Measurements from ENCODE around the gene COX19.
"Not testable (repeated sequence)": the region's sequence is repeated elsewhere in the genome, so short reads cannot be mapped to it uniquely, and the experiment has no call there.

COX19 gene

GRCh38 chr7:926061-927030 lies 49.0 kb downstream of the COX19 start:
- DNase-seq, result no peak
- Mint-ChIP-seq H3K36me3 (ENCODE audit: low read depth) (no peaks in the 10 kb centered on the region), H3K27me3 (ENCODE audit: low read depth, poor library complexity) (peaks cover 15% of the 10 kb centered on the region), H3K4me3 (no peak overlapping the region), H3K9me3 (no peaks in the 10 kb centered on the region), H3K4me1 (peaks cover 29% of the 10 kb centered on the region), H3K27ac (no peak overlapping the region)
- no peak for TF ChIP-seq CTCF (IDR thresholded peaks at IDR 0.05)

GRCh38 chr7:925601-926000 lies 49.7 kb downstream of the COX19 start:
- H3K27ac Mint-ChIP-seq, result no peak overlapping the region

GRCh38 chr7:924541-925231 lies 50.7 kb downstream of the COX19 start:
- Mint-ChIP-seq H3K4me3 (no peak overlapping the region), H3K4me1 (peaks cover 32% of the 10 kb centered on the region), H3K27ac (no peak overlapping the region), H3K9me3 (no peaks in the 10 kb centered on the region), H3K36me3 (ENCODE audit: low read depth) (no peaks in the 10 kb centered on the region), H3K27me3 (ENCODE audit: low read depth, poor library complexity) (peaks cover 10% of the 10 kb centered on the region)
- no peak for TF ChIP-seq CTCF (IDR thresholded peaks at IDR 0.05)
- DNase-seq, result no peak

More at GRCh38 chr7:925601-926000, 49.7 kb downstream of the COX19 start:
- Mint-ChIP-seq H3K36me3 (ENCODE audit: low read depth) (no peaks in the 10 kb centered on the region), H3K4me1 (peaks cover 32% of the 10 kb centered on the region), H3K9me3 (no peaks in the 10 kb centered on the region), H3K27me3 (ENCODE audit: low read depth, poor library complexity) (peaks cover 10% of the 10 kb centered on the region), H3K4me3 (no peak overlapping the region)
- no peak for DNase-seq
- TF ChIP-seq CTCF (IDR thresholded peaks at IDR 0.05), result no peak

- H3K9me3 Mint-ChIP-seq; H3K27ac Mint-ChIP-seq; H3K4me3 Mint-ChIP-seq; H3K36me3 Mint-ChIP-seq (ENCODE audit: low read depth); DNase-seq: not testable (repeated sequence)
- peaks cover 37% of the 10 kb centered on the region for H3K4me1 Mint-ChIP-seq
- peaks cover 10% of the 10 kb centered on the region for H3K27me3 Mint-ChIP-seq (ENCODE audit: low read depth, poor library complexity)
Observed at GRCh38 chr7:924042-924441, 51.3 kb downstream of the COX19 start.

GRCh38 chr7:923108-924041 lies 52.0 kb downstream of the COX19 start:
- TF ChIP-seq CTCF (IDR thresholded peaks at IDR 0.05), result no peak
- no peaks in the 10 kb centered on the region for H3K36me3 Mint-ChIP-seq (ENCODE audit: low read depth)
- H3K4me1 Mint-ChIP-seq, result peaks cover 32% of the 10 kb centered on the region
- DNase-seq, result peak; percentile 59
- no peaks in the 10 kb centered on the region for H3K9me3 Mint-ChIP-seq
- H3K27me3 Mint-ChIP-seq (ENCODE audit: low read depth, poor library complexity), result peaks cover 4% of the 10 kb centered on the region
- H3K27ac Mint-ChIP-seq, result no peak overlapping the region
- no peak overlapping the region for H3K4me3 Mint-ChIP-seq
